PC-3 (cell line): Measurements from ENCODE around the gene PTPRD. TPM values are rescaled to one million over a fixed set of nuclear protein-coding genes. Genes with fewer than 3 reads are reported as not detected.

Experiments
- ATAC-seq: fragments of 200-7000 bp; cut with Tn5 transposase; 2 replicates; pipeline ENCODE4 v1.9.1; 2020; ENCODE audit warnings: mild to moderate bottlenecking, moderate library complexity
- BruUV-seq: library from RNA; stranded (reverse); fragments of 400-500 nt; replicated peaks from 2 replicates; lab custom pipeline; 2021; lab: Mats Ljungman, UMichigan
- CTCF ChIA-PET: fragments of 300-600 bp; sonication (Branson Sonifier 250); formaldehyde crosslinking; loops from one replicate; lab custom pipeline; 2022; ENCODE audit warnings: antibody characterized with exemption; lab: Charles Lee
- POLR2A ChIA-PET: fragments of 300-600 bp; sonication (Branson Sonifier 250); formaldehyde crosslinking; loops from one replicate; lab custom pipeline; 2022; ENCODE audit warnings: antibody characterized with exemption; ENCODE audit not compliant: unreplicated experiment; lab: Charles Lee
- DNase-seq: peaks from one replicate; pipeline ENCODE4 v3.0.0-alpha.2; 2015
- H2AFZ ChIP-seq: fragments of 300-600 bp; sonication (generic); 2 replicates; pipeline ENCODE4 v1.6.0; 2016; ENCODE audit warnings: antibody characterized with exemption, low read length
- H3F3A ChIP-seq: fragments of 300-600 bp; sonication (generic); one replicate; pipeline ENCODE4 v1.6.0; 2017; ENCODE audit warnings: antibody characterized with exemption, low read length, control low read depth, mild to moderate bottlenecking; ENCODE audit not compliant: unreplicated experiment
- H3K27ac ChIP-seq: fragments of 300-600 bp; sonication (generic); 2 replicates; pipeline ENCODE4 v1.5.1; 2016; ENCODE audit warnings: mild to moderate bottlenecking, low read length
- H3K27me3 ChIP-seq: fragments of 300-600 bp; sonication (generic); 2 replicates; pipeline ENCODE4 v1.6.1; 2016; ENCODE audit warnings: low read length, mixed read lengths
- H3K36me3 ChIP-seq: fragments of 300-600 bp; sonication (generic); 2 replicates; pipeline ENCODE4 v1.6.1; 2016; ENCODE audit warnings: low read depth, mixed run types, low read length, mixed read lengths
- H3K4me1 ChIP-seq: fragments of 300-600 bp; sonication (generic); 2 replicates; pipeline ENCODE4 v1.5.1; 2016; ENCODE audit warnings: low read length; ENCODE audit not compliant: insufficient read depth
- H3K4me2 ChIP-seq: fragments of 300-600 bp; sonication (generic); 2 replicates; pipeline ENCODE4 v1.6.0; 2016; ENCODE audit warnings: low read length
- H3K4me3 ChIP-seq: fragments of 300-600 bp; sonication (generic); 2 replicates; pipeline ENCODE4 v1.5.1; 2016; ENCODE audit warnings: mild to moderate bottlenecking, low read length, mixed read lengths
- H3K79me2 ChIP-seq: fragments of 300-600 bp; sonication (generic); 2 replicates; pipeline ENCODE4 v1.6.1; 2017; ENCODE audit warnings: low read length, mixed read lengths
- H3K9ac ChIP-seq: fragments of 300-600 bp; sonication (generic); 2 replicates; pipeline ENCODE4 v1.6.0; 2016; ENCODE audit warnings: mild to moderate bottlenecking, low read length
- H3K9me2 ChIP-seq: fragments of 300-600 bp; sonication (generic); replicated peaks from 2 replicates; pipeline ENCODE4 v1.6.1; 2016; ENCODE audit warnings: mixed run types, low read length, mixed read lengths
- H3K9me3 ChIP-seq: fragments of 300-600 bp; sonication (generic); 2 replicates; pipeline ENCODE4 v1.6.1; 2016; ENCODE audit warnings: low read length, mixed read lengths
- H4K20me1 ChIP-seq: fragments of 300-600 bp; sonication (generic); 2 replicates; pipeline ENCODE4 v1.6.1; 2016; ENCODE audit warnings: low read length, mixed read lengths
- EZH2 ChIP-seq: fragments of 300-600 bp; sonication (generic); IDR thresholded peaks from one replicate; pipeline ENCODE4 v1.6.1; 2017; ENCODE audit warnings: antibody characterized with exemption, mild to moderate bottlenecking, low read length; ENCODE audit not compliant: unreplicated experiment
- EZH2phosphoT487 ChIP-seq: fragments of 300-600 bp; sonication (generic); IDR thresholded peaks from 2 replicates; pipeline ENCODE4 v1.6.1; 2018; ENCODE audit warnings: mild to moderate bottlenecking, antibody characterized with exemption, low read length, borderline replicate concordance
- intact Hi-C: fragments of 100-400 bp; cut with micrococcal nuclease; formaldehyde crosslinking; loops from 2 replicates; pipeline ENCODE4 v1.9.0; 2023
- total RNA-seq: library from RNA; depleted of rRNA; stranded (reverse); fragments of >200 nt; gene quantifications from 2 replicates; pipeline ENCODE4 v1.2.3, GENCODE V29; 2014
- TF ChIP-seq, protein P1 (sequence below): fragments of 300-600 bp; sonication (generic); conservative IDR thresholded peaks from 2 replicates; pipeline ENCODE4 v1.5.1; 2017; ENCODE audit warnings: antibody characterized with exemption, low read depth, mild to moderate bottlenecking, low read length

The PTPRD gene
- total RNA-seq, 1 experiment from 2014 or later, result not detected

DNA sequence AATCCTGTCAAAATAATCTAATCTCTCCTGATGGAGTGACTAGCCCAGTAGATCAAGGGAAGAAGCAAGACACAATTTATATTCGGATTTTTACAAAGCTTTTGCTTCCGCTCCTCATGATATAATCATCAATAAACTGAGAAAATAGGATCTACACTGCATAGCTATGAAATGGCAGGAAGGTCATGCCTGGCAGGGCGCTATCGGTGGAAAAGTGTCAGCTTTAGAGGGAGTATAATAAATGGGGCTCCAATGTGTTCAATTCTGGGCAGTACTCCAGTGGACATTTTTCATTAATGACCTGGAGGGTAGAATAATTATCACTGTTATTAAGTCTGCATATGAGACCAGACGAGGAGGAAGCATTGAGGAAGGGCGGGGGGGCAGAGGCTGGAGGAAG lies 1799.9 kb downstream of the PTPRD start:
- ATAC-seq (no peak), DNase-seq (no peak)
- Histone ChIP-seq H3F3A (no peaks in the 10 kb centered on the region), H3K4me2 (no peak overlapping the region), H2AFZ (no peak overlapping the region), H3K9me2 (no peaks in the 10 kb centered on the region), H3K9me3 (no peaks in the 10 kb centered on the region), H3K36me3 (no peaks in the 10 kb centered on the region), H3K4me1 (no peaks in the 10 kb centered on the region), H3K4me3 (no peak overlapping the region), H4K20me1 (no peaks in the 10 kb centered on the region), H3K79me2 (no peaks in the 10 kb centered on the region), H3K27ac (no peak overlapping the region), H3K9ac (no peak overlapping the region), H3K27me3 (no peaks in the 10 kb centered on the region)
- ChIA-PET POLR2A (no interaction called here), CTCF (no interaction called here)
- BruUV-seq, result no TSS peak
- intact Hi-C loops, result no loop called here
- TF ChIP-seq, protein P1, sequence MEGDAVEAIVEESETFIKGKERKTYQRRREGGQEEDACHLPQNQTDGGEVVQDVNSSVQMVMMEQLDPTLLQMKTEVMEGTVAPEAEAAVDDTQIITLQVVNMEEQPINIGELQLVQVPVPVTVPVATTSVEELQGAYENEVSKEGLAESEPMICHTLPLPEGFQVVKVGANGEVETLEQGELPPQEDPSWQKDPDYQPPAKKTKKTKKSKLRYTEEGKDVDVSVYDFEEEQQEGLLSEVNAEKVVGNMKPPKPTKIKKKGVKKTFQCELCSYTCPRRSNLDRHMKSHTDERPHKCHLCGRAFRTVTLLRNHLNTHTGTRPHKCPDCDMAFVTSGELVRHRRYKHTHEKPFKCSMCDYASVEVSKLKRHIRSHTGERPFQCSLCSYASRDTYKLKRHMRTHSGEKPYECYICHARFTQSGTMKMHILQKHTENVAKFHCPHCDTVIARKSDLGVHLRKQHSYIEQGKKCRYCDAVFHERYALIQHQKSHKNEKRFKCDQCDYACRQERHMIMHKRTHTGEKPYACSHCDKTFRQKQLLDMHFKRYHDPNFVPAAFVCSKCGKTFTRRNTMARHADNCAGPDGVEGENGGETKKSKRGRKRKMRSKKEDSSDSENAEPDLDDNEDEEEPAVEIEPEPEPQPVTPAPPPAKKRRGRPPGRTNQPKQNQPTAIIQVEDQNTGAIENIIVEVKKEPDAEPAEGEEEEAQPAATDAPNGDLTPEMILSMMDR, result no peak
- TF ChIP-seq EZH2phosphoT487 (no peak), EZH2 (no peak)

DNA sequence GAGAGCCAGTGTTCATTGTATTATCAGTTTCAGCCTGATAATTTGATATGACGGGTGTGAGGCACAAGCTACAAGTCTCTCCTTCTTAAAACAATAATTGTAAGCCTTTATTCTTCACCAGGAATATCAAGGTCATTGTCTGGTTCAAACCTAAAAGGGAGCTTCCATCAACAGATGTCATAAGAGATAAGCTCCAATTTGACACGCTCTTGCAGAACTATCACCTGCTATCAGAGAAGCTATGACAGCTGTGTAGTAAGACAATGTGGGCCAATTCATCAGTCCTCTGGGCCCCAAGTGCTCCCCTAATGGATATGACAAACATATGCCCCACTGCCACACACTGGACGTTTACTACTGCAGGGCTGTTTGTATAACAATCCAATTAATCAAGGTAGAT lies 1803.1 kb downstream of the PTPRD start:
- H3K79me2 ChIP-seq, result no peaks in the 10 kb centered on the region
- H2AFZ ChIP-seq, result no peak overlapping the region
- no peak overlapping the region for H3K9ac ChIP-seq
- H3F3A ChIP-seq, result no peaks in the 10 kb centered on the region
- H3K4me2 ChIP-seq, result no peak overlapping the region
- H3K4me1 ChIP-seq, result no peaks in the 10 kb centered on the region
- ChIA-PET POLR2A (no interaction called here), CTCF (no interaction called here)
- DNase-seq (no peak), ATAC-seq (no peak)
- no peaks in the 10 kb centered on the region for H3K9me2 ChIP-seq
- H3K36me3 ChIP-seq, result no peaks in the 10 kb centered on the region
- H3K27ac ChIP-seq, result no peak overlapping the region
- TF ChIP-seq EZH2, result no peak
- intact Hi-C loops, result no loop called here
- BruUV-seq, result no TSS peak
- H3K9me3 ChIP-seq, result no peaks in the 10 kb centered on the region
- H3K4me3 ChIP-seq, result no peak overlapping the region
- no peaks in the 10 kb centered on the region for H3K27me3 ChIP-seq
- no peaks in the 10 kb centered on the region for H4K20me1 ChIP-seq

DNA sequence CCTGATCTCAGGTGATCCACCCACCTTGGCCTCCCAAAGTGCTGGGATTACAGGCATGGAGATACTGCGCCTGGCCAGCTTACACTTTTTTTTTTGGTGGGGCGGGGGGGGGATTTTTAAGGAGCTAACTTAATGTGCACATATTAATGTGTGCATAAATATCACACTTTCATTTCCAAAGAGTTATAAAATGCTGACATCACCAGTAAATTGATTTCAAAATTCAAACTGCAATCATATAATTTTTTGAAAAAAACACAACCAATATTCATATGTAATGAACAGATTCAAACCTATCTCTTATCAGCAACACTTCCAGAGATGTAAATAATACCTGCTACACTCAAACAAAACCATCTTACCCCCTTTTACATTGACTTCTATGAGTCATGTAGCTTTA lies 1806.7 kb downstream of the PTPRD start:
- Histone ChIP-seq H3K36me3 (no peaks in the 10 kb centered on the region), H3F3A (no peaks in the 10 kb centered on the region), H3K4me2 (no peak overlapping the region), H3K9me3 (no peaks in the 10 kb centered on the region), H3K27ac (no peak overlapping the region), H3K4me3 (no peak overlapping the region), H3K4me1 (no peaks in the 10 kb centered on the region), H3K27me3 (no peaks in the 10 kb centered on the region), H2AFZ (no peak overlapping the region), H4K20me1 (no peaks in the 10 kb centered on the region), H3K9me2 (no peaks in the 10 kb centered on the region), H3K79me2 (no peaks in the 10 kb centered on the region), H3K9ac (no peak overlapping the region)
- ATAC-seq, result no peak
- intact Hi-C loops, result no loop called here
- BruUV-seq, result no TSS peak
- TF ChIP-seq, protein P1, result no peak
- TF ChIP-seq EZH2 (no peak), EZH2phosphoT487 (no peak)
- DNase-seq, result no peak
- ChIA-PET CTCF (no interaction called here), POLR2A (no interaction called here)
